ENCODE results near the gene CPT1C. TPM values are rescaled to one million over a fixed set of nuclear protein-coding genes. Genes with fewer than 3 reads are reported as not detected.

CPT1C gene
- total RNA-seq, 4 donors from 2014 or later, result 0.48 to 4.8 (median 1.1) TPM

DNA sequence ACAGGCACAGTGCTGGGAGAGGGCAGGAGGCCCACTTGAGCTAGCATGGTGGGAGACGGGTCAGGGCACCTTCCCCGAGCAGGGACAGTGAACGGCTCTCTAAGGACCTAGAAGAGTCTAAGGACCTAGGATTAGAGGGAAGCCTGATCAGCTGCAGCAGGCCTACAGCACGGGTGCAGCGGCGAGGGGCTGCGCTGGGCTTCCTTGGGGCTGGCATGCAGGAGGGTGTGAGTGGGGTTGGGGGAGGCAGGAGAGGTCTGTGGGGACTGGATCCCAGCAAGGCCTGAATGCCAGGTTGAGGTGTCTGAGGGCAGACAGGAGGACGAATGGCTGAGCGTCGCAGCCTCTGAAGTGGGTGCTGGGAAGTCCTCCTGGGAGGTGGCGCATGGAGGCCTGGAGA, 45.3 kb upstream of the CPT1C start:
- peaks cover 8 to 63% (median 18%) of the 10 kb centered on the region in 3 donors for H3K36me3 ChIP-seq
- H3K27me3 ChIP-seq, result no peaks in the 10 kb centered on the region
- H3K4me3 ChIP-seq, result no peak overlapping the region
- H3K27ac ChIP-seq, result no peak overlapping the region
- H3K4me1 ChIP-seq, result peaks cover 17 to 44% (median 19%) of the 10 kb centered on the region in 3 donors
- intact Hi-C loops (cut with DNase I), result no loop called here
- DNase-seq, result no peak
- H3K9me3 ChIP-seq, result no peaks in the 10 kb centered on the region
- WGBS, 2 donors, result 84 to 87% methylated on average over 6 to 7 of the region's 11 CpGs
- TF ChIP-seq, protein P1, sequence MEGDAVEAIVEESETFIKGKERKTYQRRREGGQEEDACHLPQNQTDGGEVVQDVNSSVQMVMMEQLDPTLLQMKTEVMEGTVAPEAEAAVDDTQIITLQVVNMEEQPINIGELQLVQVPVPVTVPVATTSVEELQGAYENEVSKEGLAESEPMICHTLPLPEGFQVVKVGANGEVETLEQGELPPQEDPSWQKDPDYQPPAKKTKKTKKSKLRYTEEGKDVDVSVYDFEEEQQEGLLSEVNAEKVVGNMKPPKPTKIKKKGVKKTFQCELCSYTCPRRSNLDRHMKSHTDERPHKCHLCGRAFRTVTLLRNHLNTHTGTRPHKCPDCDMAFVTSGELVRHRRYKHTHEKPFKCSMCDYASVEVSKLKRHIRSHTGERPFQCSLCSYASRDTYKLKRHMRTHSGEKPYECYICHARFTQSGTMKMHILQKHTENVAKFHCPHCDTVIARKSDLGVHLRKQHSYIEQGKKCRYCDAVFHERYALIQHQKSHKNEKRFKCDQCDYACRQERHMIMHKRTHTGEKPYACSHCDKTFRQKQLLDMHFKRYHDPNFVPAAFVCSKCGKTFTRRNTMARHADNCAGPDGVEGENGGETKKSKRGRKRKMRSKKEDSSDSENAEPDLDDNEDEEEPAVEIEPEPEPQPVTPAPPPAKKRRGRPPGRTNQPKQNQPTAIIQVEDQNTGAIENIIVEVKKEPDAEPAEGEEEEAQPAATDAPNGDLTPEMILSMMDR (IDR thresholded peaks at IDR 0.05), result no peak
- no peak for TF ChIP-seq POLR2A (IDR thresholded peaks at IDR 0.05)

DNA sequence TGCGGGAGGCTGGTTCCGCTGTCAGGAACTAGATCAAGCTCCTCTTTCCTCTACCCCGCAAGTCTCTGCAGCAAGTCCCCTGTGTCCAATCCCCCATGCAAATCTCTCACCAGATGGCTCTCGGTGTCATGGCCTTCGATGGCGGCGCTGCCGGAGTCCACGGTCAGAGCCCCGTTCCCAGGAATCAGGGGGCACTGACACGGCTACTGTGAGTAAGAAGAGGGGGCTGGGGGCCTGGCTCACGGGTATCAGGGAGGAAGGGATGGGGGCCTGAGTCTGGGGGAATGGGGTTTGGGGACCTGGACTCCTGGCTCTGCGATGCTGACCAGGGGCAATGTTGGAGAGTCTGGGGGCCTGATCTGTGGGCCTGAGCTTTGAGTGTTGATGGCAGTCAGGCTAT, 44.9 kb upstream of the CPT1C start:
- no peak for DNase-seq
- no peaks in the 10 kb centered on the region for H3K27me3 ChIP-seq
- 88 to 100% methylated on average over 2 to 4 of the region's 13 CpGs for WGBS, 2 donors
- no peak overlapping the region for H3K4me3 ChIP-seq
- TF ChIP-seq POLR2A (IDR thresholded peaks at IDR 0.05), result no peak
- TF ChIP-seq, protein P1 (IDR thresholded peaks at IDR 0.05), result no peak
- no peaks in the 10 kb centered on the region for H3K9me3 ChIP-seq
- peaks cover 15 to 40% (median 17%) of the 10 kb centered on the region in 3 donors for H3K4me1 ChIP-seq
- peaks cover 8 to 67% (median 21%) of the 10 kb centered on the region in 3 donors for H3K36me3 ChIP-seq
- intact Hi-C loops (cut with DNase I), result no loop called here
- no peak overlapping the region for H3K27ac ChIP-seq

DNA sequence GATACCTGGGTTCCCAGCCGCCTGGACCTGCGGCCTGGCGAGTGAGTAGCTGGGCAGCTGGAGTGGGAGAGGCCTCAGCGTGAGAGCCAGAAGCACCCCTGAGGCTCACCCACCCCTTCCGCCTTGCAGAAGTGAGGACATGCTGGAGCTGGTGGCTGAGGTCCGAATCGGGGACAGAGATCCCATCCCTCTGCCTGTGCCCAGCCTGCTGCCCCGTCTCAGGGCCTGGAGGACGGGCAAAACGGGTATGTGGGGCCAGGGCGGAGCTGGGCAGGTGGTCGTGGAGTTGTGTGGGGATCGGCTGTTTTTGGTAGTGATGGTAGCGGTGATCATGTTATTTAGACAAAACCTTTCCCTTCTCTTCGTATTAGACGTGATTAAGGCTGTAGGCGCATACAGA, 44.3 kb upstream of the CPT1C start:
- 93 to 94% methylated on average over 4 to 12 of the region's 17 CpGs for WGBS, 2 donors
- intact Hi-C loops (cut with DNase I), result no loop called here
- H3K4me1 ChIP-seq, result peaks cover 9 to 34% (median 14%) of the 10 kb centered on the region in 3 donors
- no peak overlapping the region for H3K27ac ChIP-seq
- peaks cover 13 to 73% (median 26%) of the 10 kb centered on the region in 3 donors for H3K36me3 ChIP-seq
- H3K27me3 ChIP-seq, result no peaks in the 10 kb centered on the region
- no peak for TF ChIP-seq POLR2A (IDR thresholded peaks at IDR 0.05)
- TF ChIP-seq, protein P1 (IDR thresholded peaks at IDR 0.05), result no peak
- no peak overlapping the region for H3K4me3 ChIP-seq
- no peaks in the 10 kb centered on the region for H3K9me3 ChIP-seq
- DNase-seq, result no peak

DNA sequence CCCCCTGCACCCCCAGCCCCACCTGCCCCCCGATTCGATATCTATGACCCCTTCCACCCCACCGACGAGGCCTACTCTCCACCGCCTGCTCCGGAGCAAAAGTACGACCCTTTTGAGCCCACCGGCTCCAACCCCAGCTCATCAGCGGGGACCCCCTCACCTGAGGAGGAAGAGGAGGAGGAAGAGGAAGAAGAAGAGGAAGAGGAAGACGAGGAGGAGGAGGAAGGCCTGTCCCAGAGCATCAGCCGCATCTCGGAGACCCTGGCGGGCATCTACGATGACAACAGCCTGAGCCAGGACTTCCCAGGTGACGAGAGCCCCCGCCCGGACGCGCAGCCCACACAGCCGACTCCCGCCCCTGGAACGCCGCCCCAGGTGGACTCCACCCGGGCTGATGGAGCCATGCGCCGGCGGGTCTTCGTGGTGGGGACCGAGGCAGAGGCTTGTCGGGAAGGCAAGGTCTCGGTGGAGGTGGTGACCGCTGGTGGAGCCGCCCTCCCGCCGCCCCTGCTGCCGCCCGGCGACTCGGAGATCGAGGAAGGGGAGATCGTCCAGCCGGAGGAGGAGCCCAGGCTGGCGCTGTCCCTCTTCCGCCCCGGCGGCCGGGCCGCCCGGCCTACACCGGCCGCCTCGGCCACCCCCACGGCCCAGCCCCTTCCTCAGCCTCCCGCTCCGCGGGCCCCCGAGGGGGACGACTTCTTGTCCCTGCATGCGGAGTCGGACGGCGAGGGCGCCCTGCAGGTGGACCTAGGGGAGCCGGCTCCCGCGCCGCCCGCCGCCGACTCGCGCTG, 39.7 kb upstream of the CPT1C start:
- H3K27me3 ChIP-seq, result no peaks in the 10 kb centered on the region
- H3K4me3 ChIP-seq, result no peak overlapping the region
- H3K36me3 ChIP-seq, result peaks cover 49 to 100% (median 66%) of the 10 kb centered on the region in 3 donors
- DNase-seq, result no peak
- H3K9me3 ChIP-seq, result no peaks in the 10 kb centered on the region
- TF ChIP-seq, protein P1 (IDR thresholded peaks at IDR 0.05), result no peak
- TF ChIP-seq POLR2A (IDR thresholded peaks at IDR 0.05), result no peak
- H3K4me1 ChIP-seq, result no peaks in the 10 kb centered on the region
- intact Hi-C loops (cut with DNase I), result no loop called here
- no peak overlapping the region for H3K27ac ChIP-seq
- WGBS, 2 donors, result 94 to 96% methylated on average over 6 to 16 of the region's 72 CpGs

DNA sequence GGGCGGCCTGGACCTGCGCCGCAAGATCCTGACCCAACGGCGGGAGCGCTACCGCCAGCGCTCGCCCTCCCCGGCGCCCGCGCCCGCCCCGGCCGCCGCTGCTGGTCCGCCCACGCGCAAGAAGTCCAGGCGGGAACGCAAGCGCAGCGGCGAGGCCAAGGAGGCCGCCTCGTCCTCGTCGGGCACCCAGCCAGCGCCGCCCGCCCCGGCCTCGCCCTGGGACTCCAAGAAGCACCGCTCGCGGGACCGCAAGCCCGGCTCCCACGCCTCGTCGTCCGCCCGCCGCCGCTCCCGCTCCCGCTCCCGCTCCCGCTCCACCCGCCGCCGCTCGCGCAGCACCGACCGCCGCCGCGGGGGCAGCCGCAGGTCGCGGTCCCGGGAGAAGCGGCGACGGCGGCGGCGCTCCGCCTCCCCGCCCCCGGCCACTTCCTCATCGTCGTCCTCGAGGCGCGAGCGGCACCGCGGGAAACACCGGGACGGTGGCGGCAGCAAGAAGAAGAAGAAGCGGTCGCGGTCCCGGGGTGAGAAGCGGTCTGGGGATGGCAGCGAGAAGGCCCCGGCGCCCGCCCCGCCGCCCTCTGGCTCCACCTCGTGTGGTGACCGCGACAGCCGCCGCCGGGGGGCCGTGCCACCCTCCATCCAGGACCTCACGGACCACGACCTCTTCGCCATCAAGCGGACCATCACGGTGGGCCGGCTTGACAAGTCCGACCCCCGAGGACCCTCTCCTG, 38.9 kb upstream of the CPT1C start:
- no peak overlapping the region for H3K27ac ChIP-seq
- no peak for DNase-seq
- H3K36me3 ChIP-seq, result peaks cover 47 to 100% (median 68%) of the 10 kb centered on the region in 3 donors
- intact Hi-C loops (cut with DNase I), result no loop called here
- no peaks in the 10 kb centered on the region for H3K27me3 ChIP-seq
- H3K9me3 ChIP-seq, result no peaks in the 10 kb centered on the region
- no peak overlapping the region for H3K4me3 ChIP-seq
- no peaks in the 10 kb centered on the region for H3K4me1 ChIP-seq
- TF ChIP-seq, protein P1 (IDR thresholded peaks at IDR 0.05), result no peak
- TF ChIP-seq POLR2A (IDR thresholded peaks at IDR 0.05), result no peak
- 95% methylated on average over 42 of the region's 110 CpGs for WGBS, 2 donors

Measured in esophagus squamous epithelium (tissue), 5 donors.